H54 (cell line): ENCODE data around the gene PTH2.
"Not testable (repeated sequence)": the region's sequence is repeated elsewhere in the genome, so short reads cannot be mapped to it uniquely, and the experiment has no call there.

ENCODE experiments used
- DNase-seq: peaks from one replicate; pipeline ENCODE4 v3.0.0; 2011; ENCODE audit warnings: low spot score, mixed read lengths; ENCODE audit not compliant: insufficient read length
- FAIRE-seq: peaks from 3 replicates; lab custom pipeline; 2011; peaks lifted over from hg19 to GRCh38; lab: Jason Lieb, UNC
- POLR2A ChIP-seq: IDR thresholded peaks from 2 replicates; pipeline ENCODE4 v1.6.1; 2011; ENCODE audit warnings: low read depth, mild to moderate bottlenecking, low read length

Gene PTH2, protein sequence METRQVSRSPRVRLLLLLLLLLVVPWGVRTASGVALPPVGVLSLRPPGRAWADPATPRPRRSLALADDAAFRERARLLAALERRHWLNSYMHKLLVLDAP

DNA sequence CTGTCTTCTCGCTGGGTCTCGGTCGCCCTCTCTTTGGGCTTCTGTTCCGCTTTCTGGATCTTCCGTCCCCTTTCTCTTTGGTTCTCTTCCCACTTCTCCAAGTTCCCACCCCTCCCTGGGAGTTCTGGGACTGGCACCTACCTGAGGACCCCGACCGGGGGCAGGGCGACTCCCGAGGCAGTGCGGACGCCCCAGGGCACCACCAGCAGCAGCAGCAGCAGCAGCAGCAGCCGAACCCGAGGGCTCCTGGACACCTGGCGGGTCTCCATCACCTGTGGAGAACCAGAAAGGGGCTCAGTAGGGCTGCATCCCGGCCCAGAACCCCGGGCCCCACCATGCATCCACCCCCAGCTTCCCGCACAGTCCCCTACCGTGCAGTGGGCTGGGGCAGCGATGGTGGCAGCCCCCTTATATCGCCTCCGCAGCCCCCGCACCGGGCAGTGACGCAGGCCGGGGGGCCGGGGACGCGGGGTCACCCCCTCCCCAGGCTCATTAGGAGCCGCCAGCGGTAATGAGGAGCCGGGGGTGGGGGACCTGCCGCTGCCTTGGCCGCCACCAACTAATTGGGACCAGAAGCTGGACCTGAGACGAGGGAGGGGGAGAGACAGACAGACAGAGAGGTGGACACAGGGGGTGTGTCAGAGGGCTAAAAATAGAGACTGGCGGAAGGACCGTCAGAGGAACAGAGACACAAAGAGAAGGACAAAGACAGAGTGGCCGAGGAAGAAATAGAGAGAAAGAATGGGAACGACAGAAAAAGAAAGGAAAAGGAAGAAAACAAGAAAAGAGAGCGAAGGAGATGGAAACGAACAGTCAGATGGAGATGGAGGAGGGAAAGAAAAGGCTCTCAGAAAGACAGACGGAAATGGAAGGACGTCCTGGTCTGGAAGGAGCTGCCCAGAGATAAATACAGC, at the start of gene PTH2:
Gene PTH2 (minus strand): TSS at position 371 of the 914 bp plus-strand sequence. CDS start 102 bp downstream, at position 269.
- TF ChIP-seq POLR2A = no peak
- no peak for DNase-seq
- no peak for FAIRE-seq

DNA sequence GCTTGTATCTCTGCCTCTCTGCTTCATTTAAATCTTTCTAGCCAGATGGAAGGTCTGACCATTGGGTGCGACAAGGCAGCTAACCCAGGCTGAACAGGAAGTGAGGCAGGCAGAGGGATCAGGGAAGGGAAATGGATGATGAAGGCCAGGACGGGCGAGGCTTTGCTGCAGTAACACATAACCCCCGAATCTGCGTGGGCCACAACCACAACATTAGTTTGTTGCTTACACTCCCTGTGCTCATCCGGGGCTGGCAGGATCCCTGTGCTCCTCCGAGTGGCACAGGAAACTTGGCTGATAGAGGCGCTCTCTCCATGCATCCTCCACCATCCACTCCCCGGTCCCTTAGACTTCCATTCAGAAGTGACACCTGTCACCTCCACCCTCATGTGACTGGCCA, 49.7 kb upstream of the PTH2 start:
- no peak for TF ChIP-seq POLR2A
- FAIRE-seq = no peak
- DNase-seq = no peak

DNA sequence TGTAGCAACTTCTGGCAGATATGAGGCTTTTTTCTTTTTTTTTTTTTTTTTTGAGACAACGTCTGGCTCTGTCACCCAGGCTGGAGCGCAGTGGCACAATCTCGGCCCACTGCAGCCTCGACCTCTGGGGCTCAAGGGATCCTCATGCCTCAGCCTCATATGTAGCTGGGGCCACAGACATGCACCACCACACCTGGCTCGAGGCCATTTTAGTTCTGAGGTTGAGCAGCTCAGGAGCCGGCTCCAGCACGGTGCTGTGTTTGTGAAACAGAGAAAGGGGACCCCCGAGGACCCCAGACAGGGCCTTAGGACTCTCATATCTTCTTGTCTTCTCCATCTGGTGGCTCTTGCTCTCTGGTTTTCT, 47.4 kb upstream of the PTH2 start:
- DNase-seq = no peak
- no peak for FAIRE-seq
- TF ChIP-seq POLR2A = no peak

DNA sequence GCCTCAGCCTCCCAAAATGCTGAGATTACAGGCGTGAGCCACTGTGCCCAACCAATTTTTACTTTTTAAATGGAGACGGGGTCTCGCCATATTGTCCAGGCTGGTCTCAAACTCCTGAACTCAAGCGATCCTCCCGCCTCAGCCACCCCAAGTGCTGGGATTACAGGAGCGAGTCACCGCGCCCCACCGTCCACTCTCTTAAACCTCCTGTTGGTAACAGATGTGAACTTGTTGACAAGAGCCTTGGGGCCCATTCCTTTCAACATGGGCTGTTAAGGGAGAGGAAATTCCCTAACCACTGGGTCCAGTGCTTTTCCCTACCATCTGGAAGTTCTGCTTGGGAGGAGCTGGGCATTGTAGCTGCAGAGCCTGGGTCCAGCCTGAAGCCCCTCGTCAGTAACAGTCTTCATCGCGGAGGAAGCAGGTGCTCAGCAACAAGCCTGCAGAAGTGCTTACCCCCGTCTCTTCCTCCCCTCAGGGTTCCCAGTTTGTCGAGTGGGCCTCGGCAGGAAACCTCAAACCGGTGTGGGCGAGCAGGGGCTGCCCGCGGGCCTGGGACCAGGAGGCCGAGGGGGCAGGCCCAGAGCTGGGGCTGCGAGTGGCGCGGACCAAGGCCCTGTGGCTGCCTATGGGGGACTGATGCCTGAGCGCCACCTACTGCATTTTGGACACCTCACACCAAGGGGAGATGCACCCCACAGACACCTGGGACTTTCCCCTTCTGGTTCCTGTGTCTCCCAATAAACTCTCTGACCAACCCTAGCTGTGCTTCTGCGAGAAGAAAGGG, 46.8 kb upstream of the PTH2 start:
- DNase-seq = no peak
- no peak for TF ChIP-seq POLR2A
- FAIRE-seq = no peak

DNA sequence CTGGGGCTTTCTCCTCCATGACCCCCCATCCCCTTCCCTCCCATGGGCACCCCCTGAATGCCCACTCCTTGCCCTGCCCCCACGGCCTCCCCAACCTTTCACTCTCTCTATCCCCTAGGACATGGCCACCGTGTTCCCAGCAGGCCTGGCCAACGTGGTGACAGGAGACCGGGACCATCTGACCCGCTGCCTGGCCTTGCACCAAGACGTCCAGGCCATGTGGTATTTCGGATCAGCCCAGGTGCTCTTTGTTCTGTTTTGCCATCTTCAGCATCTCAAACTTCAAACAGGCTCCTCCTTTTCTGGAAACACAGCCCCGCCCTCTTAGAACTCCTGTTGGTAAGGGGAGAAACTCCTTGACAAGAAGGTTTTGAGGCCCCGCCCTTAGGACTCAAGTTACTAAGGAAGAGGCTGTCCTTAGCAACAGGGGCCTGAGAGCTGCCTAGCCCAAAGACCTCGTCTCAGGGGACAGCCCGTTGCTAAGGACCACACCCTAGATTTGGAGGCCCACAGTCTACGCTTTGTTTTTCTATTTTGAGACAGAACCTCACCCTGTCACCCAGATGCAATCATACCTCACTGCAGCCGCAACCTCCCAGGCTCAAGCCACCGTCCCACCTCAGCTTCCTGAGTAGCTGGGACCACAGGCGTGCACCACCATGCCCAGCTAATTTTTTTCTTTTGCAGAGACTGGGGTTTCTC, 45.7 kb upstream of the PTH2 start:
- DNase-seq (peak; percentile 74), FAIRE-seq (no peak)
- TF ChIP-seq POLR2A = no peak

DNA sequence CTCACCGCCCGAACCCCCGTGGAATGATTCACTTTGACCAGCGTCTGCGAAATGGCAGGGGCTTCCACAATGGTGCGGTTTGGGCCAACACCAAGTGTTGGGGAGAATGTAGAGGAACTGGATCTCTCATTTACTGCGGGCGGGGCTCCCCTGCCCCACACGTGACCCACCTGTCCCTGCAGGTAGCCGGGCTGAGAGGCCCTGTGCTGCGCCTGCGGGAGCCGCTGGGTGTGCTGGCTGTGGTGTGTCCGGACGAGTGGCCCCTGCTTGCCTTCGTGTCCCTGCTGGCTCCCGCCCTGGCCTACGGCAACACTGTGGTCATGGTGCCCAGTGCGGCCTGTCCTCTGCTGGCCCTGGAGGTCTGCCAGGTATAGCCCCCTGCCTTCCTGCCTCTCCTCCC, 45.0 kb upstream of the PTH2 start:
- DNase-seq (no peak), FAIRE-seq (no peak)
- no peak for TF ChIP-seq POLR2A

DNA sequence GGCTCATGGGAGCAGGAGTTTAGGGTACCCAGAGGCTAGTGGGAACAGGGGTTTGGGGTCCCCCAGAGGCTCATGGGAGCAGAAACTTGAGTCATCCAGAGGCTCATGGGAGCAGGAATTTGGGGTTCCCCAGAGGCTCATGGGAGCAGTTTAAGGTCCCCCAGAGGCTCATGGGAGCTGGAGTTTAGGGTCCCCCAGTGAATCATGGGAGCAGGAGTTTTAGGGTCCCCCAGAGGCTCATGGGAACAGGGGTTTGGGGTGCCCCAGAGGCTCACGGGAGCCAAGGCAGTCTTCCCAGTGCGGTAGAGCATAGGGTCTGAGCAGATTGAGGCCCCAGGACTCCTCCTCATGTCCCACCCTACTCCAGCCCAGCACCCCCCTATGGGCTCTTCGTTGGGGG, 42.1 kb upstream of the PTH2 start:
- TF ChIP-seq POLR2A = no peak
- no peak for FAIRE-seq
- DNase-seq = no peak

DNA sequence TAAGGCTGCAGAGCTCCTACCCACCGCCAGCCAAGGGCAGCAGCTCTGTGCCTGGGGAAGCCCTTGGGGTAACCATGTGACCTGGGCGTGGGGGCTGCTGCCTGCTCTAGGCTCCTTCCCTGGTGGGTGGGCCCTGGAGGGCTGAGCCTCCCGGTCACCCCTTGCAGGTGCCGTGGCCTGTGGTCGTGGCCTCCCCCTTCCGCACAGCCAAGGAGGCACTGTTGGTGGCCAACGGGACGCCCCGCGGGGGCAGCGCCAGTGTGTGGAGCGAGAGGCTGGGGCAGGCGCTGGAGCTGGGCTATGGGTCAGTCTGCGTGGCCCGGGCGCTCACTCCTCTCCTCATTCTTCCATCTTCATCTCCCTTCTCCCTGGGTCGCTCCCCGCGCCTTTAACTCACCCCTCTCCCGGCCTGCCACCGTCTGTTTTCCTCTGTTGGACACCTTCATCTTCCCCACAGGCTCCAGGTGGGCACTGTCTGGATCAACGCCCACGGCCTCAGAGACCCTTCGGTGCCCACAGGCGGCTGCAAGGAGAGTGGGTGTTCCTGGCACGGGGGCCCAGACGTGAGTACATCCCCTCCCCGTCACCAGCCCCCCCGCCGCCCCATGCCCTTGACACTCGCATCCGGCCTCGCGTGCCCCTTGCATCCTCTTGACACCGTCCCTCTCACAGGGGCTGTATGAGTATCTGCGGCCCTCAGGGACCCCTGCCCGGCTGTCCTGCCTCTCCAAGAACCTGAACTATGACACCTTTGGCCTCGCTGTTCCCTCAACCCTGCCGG, 40.9 kb upstream of the PTH2 start:
- FAIRE-seq = no peak
- DNase-seq = no peak
- no peak for TF ChIP-seq POLR2A

DNA sequence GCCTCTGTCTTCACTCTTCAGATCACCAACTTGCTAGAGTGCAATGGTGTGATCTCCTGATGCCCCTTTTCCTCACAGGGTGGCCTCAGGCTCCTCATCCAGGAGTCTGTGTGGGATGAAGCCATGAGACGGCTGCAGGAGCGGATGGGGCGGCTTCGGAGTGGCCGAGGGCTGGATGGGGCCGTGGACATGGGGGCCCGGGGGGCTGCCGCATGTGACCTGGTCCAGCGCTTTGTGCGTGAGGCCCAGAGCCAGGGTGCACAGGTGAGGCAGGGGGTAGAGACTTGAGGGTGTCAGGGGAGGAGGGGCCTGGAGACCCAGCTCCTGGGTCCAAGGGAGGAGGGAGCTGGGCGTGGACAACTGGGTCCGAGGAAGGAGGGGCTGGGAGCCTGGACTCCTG, 39.3 kb upstream of the PTH2 start:
- no peak for DNase-seq
- no peak for FAIRE-seq
- TF ChIP-seq POLR2A = no peak

DNA sequence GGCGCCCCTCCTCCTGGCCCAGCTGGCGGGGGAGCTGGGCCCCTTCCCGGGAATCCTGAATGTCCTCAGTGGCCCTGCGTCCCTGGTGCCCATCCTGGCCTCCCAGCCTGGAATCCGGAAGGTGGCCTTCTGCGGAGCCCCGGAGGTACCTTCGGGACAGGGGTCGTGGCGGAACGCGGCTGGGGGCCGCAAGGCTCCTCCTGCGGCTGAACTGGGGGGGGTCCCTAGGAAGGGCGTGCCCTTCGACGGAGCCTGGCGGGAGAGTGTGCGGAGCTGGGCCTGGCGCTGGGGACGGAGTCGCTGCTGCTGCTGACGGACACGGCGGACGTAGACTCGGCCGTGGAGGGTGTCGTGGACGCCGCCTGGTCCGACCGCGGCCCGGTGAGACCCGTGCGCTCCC, 38.4 kb upstream of the PTH2 start:
- DNase-seq (no peak), FAIRE-seq (no peak)
- no peak for TF ChIP-seq POLR2A

DNA sequence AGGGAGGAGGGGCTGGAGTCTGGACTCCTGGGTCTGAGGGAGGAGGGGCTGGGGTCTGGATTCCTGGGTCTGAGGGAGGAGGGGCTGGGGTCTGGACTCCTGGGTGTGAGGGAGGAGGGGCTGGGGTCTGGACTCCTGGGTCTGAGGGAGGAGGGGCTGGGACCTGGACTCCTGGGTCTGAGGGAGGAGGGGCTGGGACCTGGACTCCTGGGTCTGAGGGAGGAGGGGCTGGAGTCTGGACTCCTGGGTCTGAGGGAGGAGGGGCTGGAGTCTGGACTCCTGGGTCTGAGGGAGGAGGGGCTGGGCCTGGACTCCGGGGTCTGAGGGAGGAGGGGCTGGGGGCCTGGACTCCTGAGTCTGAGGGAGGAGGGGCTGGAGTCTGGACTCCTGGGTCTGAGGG, 37.9 kb upstream of the PTH2 start:
- not testable (repeated sequence) for DNase-seq, FAIRE-seq

DNA sequence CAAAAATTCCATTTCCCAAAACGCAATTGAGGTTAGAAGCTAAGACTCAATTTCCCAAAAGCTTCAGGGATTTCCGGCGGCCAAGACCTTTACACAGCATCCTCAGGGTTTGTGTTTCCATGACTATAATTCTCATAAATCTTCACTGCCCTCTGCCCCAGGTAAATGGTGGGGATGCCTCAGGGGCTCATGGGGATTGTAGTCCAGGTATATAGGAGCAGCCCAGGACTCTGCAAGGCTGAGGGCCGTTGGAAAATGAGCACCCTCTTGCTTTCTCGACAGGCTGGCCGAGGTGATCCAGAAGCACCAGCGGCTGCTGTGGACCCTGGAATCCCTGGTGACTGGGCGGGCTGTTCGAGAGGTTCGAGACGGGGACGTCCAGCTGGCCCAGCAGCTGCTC, 36.1 kb upstream of the PTH2 start:
- FAIRE-seq = no peak
- TF ChIP-seq POLR2A = no peak
- no peak for DNase-seq

DNA sequence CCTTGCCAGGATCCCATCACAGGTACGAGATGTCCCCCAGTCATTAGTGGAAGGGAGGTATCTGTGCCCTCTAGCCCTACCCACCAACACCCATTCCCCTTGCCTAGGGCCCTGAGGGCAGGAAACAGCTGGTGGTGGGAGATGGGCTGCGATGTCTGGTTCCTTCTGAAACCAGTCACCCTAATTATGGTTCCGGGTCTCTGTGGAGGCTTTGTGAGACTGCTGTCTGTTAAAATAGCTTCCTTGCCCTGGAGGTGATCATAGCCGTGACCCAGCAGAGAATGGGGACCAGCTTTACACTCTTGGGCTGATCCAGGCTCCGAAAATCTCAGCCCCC, 35.3 kb upstream of the PTH2 start:
- DNase-seq (no peak), FAIRE-seq (no peak)
- TF ChIP-seq POLR2A = no peak
